ENCODE measurements around the gene ZNF385B. TPM values are rescaled to one million over a fixed set of nuclear protein-coding genes. Genes with fewer than 3 reads are reported as not detected.

ZNF385B gene
- total RNA-seq, 4 donors from 2014 or later = 1.6 to 7.4 (median 3.9) TPM; not detected in 1

DNA sequence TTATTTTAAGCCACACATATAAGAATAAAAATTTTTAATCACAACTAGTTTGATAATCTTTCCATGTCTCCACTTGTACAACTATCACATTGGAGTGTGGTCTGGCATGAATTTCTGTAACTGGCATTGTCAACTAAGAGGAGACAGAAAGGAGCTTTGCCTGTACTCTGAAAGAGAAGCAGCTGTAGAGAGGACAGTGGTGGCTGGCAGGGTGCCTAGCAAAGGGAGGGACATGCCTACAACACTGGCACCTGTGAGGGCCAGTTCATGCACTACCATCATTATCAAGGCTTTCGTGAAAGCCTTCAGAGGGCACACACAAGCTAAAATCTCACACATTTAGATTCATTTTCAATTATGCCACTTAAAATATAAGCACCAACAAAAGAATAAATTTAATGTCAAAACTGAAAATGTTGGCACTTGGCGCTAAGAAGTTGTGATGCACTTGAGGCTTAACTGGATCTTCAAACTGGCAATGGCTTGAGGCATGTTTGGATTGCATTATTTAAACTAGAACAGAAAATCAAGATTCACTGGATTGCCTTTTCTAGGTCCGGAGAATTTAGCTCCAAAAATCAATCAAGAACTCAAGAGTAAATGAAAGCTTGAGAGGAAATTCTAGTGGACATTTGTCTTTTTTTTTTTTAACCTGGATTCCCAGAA is 238.6 kb downstream of the ZNF385B start:
- Histone ChIP-seq H3K27me3 (no peaks in the 10 kb centered on the region), H3K9me3 (no peaks in the 10 kb centered on the region), H3K4me1 (no peaks in the 10 kb centered on the region), H3K36me3 (no peaks in the 10 kb centered on the region), H3K27ac (no peak overlapping the region), H3K4me3 (no peak overlapping the region)
- no peak for TF ChIP-seq POLR2A (IDR thresholded peaks at IDR 0.05)
- TF ChIP-seq, protein P1, sequence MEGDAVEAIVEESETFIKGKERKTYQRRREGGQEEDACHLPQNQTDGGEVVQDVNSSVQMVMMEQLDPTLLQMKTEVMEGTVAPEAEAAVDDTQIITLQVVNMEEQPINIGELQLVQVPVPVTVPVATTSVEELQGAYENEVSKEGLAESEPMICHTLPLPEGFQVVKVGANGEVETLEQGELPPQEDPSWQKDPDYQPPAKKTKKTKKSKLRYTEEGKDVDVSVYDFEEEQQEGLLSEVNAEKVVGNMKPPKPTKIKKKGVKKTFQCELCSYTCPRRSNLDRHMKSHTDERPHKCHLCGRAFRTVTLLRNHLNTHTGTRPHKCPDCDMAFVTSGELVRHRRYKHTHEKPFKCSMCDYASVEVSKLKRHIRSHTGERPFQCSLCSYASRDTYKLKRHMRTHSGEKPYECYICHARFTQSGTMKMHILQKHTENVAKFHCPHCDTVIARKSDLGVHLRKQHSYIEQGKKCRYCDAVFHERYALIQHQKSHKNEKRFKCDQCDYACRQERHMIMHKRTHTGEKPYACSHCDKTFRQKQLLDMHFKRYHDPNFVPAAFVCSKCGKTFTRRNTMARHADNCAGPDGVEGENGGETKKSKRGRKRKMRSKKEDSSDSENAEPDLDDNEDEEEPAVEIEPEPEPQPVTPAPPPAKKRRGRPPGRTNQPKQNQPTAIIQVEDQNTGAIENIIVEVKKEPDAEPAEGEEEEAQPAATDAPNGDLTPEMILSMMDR (IDR thresholded peaks at IDR 0.05) = no peak
- DNase-seq = no peak

GRCh38 chr2:179622112-179622511 is 239.3 kb downstream of the ZNF385B start:
- Histone ChIP-seq H3K4me1 (no peaks in the 10 kb centered on the region), H3K9me3 (no peaks in the 10 kb centered on the region), H3K27me3 (no peaks in the 10 kb centered on the region), H3K4me3 (no peak overlapping the region), H3K27ac (no peak overlapping the region), H3K36me3 (no peaks in the 10 kb centered on the region)
- DNase-seq = no peak
- TF ChIP-seq POLR2A (IDR thresholded peaks at IDR 0.05) = no peak
- TF ChIP-seq, protein P1 (IDR thresholded peaks at IDR 0.05) = no peak

GRCh38 chr2:179619947-179620467 is 241.4 kb downstream of the ZNF385B start:
- DNase-seq = no peak
- H3K9me3 ChIP-seq = no peaks in the 10 kb centered on the region
- no peak overlapping the region for H3K4me3 ChIP-seq
- TF ChIP-seq POLR2A (IDR thresholded peaks at IDR 0.05) = no peak
- TF ChIP-seq, protein P1 (IDR thresholded peaks at IDR 0.05) = no peak
- H3K4me1 ChIP-seq = no peaks in the 10 kb centered on the region
- H3K27ac ChIP-seq = no peak overlapping the region
- no peaks in the 10 kb centered on the region for H3K36me3 ChIP-seq
- H3K27me3 ChIP-seq = no peaks in the 10 kb centered on the region

- Histone ChIP-seq H3K9me3 (no peaks in the 10 kb centered on the region), H3K4me3 (no peak overlapping the region), H3K36me3 (no peaks in the 10 kb centered on the region), H3K27me3 (no peaks in the 10 kb centered on the region), H3K27ac (no peak overlapping the region), H3K4me1 (peaks cover 0 to 7% (median 0%) of the 10 kb centered on the region in 4 donors)
- no peak for TF ChIP-seq POLR2A (IDR thresholded peaks at IDR 0.05)
- TF ChIP-seq, protein P1 (IDR thresholded peaks at IDR 0.05) = no peak
- no peak for DNase-seq
Measured at GRCh38 chr2:179614121-179614520, 247.3 kb downstream of the ZNF385B start.

DNA sequence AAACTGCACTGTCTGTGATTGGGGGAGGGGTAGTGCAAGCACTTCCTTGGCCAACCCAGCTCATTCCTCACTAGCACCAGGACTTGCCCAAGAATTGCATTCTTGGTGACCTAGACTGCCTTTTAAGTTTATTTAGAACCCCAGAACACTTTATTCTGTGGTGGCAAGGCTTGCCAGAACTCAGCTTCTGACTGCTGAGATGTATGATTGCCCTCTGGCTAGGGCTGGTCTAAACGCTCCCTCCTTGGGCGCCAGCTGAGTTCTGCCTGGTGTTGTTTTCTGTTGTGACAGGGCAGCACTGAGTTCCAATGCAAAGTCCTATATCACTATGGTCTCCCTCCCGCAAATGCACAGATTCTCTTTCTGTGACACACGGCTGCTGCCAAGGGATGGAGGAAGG is 247.7 kb downstream of the ZNF385B start:
- Histone ChIP-seq H3K27ac (no peak overlapping the region), H3K36me3 (no peaks in the 10 kb centered on the region), H3K4me1 (peaks cover 0 to 7% (median 0%) of the 10 kb centered on the region in 4 donors), H3K9me3 (no peaks in the 10 kb centered on the region), H3K27me3 (no peaks in the 10 kb centered on the region), H3K4me3 (no peak overlapping the region)
- DNase-seq = no peak
- TF ChIP-seq POLR2A (IDR thresholded peaks at IDR 0.05) = no peak

- Histone ChIP-seq H3K4me3 (no peak overlapping the region), H3K9me3 (no peaks in the 10 kb centered on the region), H3K27ac (no peak overlapping the region), H3K4me1 (peaks cover 0 to 7% (median 0%) of the 10 kb centered on the region in 4 donors), H3K36me3 (no peaks in the 10 kb centered on the region), H3K27me3 (no peaks in the 10 kb centered on the region)
- TF ChIP-seq, protein P1 (IDR thresholded peaks at IDR 0.05) = no peak
- no peak for TF ChIP-seq POLR2A (IDR thresholded peaks at IDR 0.05)
- DNase-seq = no peak
Measured at GRCh38 chr2:179613299-179613651, 248.1 kb downstream of the ZNF385B start.

Data from Peyer's patch (tissue), 4 donors.